Stimulated activated naive CD4-positive, alpha-beta T cell (primary cell): Measurements from ENCODE around the gene CREB3L2.
"Not testable (repeated sequence)": the region's sequence is repeated elsewhere in the genome, so short reads cannot be mapped to it uniquely, and the experiment has no call there.

ENCODE experiments used
- DNase-seq, 6 experiments: peaks; one replicate each; lab custom pipeline; 2025; lab: John Stamatoyannopoulos, UW

CREB3L2 gene

DNA sequence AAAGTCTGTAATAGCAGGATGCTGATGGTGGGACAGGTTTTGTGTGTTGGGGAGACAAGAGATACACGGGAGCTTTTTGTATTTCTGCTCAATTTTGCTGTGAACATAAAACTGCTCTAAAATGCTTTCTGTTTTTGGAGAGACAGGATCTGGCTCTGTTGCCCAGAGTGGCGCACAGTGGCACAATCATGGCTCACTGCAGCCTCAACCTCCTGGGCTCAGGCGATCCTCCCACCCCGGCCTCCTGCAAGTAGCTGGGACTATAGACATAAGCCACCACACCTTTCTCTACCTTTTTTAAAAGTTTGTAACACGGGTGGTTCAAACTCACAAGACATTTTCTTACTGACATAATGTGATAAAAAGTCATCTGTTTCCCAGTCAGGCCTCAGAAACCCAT lies 14.3 kb downstream of the CREB3L2 start:
- DNase-seq = no peak

DNA sequence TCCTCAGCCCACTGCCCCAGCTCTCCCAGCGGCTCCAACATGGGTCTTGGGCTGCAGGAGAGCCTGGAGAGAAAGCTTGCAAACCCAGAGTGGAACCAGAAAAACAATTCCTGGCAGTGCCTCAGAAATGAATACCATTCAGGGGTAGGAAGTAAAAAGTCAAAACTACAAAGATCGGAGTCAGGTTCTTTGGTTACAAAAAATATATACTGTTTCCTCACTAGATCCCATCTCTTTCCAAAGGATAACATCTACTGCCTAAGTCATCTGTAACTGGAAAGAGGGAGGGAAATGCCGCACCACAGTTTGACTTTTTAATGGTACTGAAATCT lies 14.9 kb downstream of the CREB3L2 start:
- no peak for DNase-seq

DNA sequence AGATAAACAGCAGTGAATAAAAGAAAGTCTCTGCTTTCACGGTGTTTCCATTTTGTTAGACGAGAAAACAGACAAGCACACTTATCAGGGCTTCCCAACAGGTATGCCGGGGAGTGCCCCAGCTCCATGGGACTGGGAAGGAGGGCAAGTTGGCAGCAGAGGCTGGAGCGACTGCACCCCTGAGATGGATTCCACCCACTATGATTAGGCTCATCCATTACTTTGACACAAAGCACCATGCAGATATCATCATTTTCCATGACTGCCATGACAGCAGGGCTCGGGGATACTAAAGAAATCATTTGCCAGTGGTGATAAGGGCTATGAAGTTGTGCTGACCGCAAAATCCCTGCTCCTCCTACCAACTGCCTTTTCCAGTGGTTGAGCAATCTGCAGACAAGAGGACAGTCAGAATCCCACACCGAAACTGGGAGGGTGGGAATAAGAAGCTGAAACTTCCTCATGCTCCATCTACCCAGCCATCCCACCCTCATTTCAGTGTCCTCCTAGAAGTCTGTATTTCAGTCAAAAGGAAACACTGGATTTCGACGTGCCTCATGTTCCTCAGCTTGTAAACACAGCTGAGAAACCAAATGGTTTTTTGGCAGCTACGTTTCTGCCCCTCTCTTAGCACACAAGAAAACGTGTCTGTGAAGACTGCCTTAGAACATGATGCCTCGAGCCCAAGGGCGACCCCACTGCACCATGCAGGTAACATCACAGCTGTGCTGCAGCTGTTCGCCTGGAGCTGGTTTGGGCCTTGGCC lies 15.5 kb downstream of the CREB3L2 start:
- no peak for DNase-seq

DNA sequence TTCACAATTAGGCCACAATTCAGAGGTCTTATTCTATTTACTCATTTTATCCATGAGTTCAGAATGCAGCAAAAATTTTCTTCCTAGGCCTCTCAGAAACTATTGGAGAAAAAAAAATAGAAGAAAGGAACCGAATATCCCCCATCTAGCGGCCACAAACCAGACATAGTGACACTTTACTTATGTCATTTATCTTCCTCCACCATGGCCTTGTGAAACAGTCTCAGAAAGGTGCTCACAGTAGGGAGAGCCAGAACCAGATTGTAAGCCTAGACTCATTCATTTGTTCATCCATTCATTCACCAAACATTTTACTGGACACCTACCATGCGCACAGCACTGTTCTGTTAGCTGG lies 16.0 kb downstream of the CREB3L2 start:
- no peak for DNase-seq

DNA sequence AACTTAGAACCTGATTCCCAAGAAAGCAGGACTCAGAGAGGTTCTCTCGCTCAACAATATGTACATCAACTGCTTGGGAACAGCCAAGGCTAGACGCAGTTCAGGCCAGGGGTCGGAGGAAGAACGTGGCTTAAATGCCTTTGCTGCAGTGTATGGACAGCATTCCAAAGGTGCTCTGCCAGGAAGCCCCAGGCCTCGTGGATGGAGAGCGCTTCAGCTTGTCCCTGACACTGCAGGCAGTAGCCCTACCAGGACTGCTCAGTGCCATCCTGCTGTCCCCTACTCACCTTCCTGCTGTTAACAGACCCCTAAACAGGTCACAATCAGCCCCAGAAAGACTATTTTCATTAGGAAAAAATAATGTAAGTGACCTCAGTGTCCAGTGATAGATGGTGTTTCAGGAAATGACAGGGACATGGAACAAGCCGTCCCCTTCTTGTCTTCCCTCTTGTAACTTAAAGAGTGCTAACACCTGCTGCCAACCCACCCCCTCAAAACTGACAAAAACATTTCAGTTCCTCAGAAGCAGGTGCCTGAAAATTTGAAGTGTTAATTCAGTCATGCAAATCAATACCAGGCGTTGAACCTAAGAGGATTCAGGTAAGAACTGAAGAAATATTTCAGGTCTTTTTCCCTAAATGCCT lies 16.5 kb downstream of the CREB3L2 start:
- no peak for DNase-seq

DNA sequence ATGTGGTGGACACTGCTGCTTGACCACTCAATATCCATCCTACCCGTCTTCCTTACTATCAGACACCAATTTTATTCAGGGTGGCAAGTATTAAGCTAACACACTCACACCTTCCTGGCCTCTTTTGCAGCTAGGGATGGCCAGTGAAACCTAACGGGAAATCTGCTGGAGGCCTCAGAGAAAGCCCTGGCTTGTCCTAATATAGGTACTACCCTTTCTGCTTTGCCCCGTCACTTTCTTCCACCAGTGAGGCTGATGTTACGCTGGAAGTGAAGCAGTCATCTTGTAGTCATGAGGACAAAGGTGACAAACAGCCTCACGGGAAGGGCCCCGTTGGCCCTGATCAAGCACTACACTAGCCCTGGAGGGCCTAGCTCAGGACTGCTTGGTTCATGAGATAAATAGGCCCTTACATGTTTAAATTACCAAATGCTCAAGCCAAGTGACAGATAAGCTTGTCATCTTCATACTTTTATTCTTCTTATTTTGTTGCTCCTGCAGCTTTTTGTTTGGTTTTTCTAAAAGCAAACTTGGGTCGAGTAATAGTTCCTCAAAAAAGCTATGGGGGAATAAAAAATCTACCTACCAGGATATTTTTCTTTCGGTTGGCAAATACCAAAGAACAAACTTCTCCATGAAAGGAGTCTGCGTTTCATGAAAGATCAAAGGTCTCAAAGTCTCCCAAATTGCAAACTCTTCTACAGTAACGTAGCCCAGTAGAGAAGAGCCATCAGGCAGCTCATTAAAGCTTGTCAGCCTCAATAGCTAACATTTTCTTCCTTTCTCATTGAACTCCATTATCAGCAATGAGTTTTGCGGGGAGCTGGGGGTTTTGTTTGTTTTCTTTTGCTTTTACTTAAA lies 17.5 kb downstream of the CREB3L2 start:
- no peak for DNase-seq

GRCh38 chr7:137983323-137984008 lies 18.4 kb downstream of the CREB3L2 start:
- DNase-seq = no peak

DNA sequence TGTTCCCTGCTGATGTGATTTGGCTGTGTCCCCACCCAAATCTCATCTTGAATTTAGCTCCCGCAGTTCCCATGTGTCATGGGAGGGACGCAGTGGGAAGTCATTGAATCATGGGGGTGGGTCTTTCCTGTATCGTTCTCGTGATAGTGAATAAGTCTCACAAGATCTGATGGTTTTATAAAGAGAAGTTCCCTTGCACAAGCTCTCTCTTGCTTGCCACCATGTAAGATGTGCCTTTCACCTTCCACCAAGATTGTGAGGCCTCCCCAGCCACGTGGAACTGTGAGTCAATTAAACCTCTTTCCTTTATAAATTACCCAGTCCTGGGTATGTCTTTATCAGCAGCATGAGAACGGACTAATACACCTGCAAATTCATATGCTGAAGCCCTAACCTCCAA lies 19.5 kb downstream of the CREB3L2 start:
- not testable (repeated sequence) for DNase-seq

GRCh38 chr7:137981668-137982067 lies 20.2 kb downstream of the CREB3L2 start:
- no peak for DNase-seq

GRCh38 chr7:137981175-137981574 lies 20.7 kb downstream of the CREB3L2 start:
- no peak for DNase-seq

DNA sequence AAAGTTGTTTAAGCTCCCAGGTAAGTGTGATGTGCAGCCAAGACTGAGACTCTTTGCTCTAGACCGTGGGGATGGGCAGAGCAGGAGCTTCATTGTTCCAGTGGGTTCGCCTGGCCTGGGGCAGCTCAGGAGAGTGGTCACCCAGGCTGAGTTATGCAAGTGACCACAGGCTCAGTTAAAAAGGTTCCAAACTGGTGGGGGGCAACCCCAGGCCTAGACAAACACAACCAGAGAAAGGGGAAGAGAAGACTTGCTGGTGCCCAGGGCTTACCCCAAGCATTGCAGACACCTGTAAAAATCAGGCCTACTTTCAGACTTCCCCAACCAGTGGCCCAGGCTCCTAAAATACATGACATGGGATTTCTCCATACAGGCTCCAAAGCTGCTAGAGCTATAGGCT lies 21.6 kb downstream of the CREB3L2 start:
- no peak for DNase-seq

- DNase-seq = no peak
Measured at GRCh38 chr7:137978464-137979237, 23.2 kb downstream of the CREB3L2 start.

GRCh38 chr7:137977173-137977572 lies 24.7 kb downstream of the CREB3L2 start:
- no peak for DNase-seq

GRCh38 chr7:137976696-137977095 lies 25.2 kb downstream of the CREB3L2 start:
- no peak for DNase-seq

GRCh38 chr7:137976232-137976631 lies 25.7 kb downstream of the CREB3L2 start:
- DNase-seq = no peak

- no peak for DNase-seq
Measured at GRCh38 chr7:137975768-137976167, 26.1 kb downstream of the CREB3L2 start.

DNA sequence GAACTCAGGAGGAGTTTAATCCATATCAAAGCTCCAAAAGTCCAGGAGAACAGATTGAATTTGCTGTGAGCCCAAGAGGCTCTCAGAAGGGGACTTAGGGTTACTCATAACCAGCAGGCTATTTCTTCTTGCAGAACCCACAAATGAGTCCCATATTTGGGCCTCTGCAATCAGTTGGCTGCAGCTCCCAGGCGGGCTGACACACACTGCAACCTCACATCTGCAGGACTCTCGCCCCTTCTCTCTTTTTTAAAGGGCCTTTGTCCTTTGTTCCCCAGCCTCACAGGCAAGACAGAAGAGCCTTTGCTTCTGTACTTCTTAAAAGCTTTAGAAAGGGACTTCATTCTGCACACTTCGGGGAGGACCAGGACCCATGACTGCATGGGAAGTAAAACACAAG lies 26.7 kb downstream of the CREB3L2 start:
- DNase-seq = no peak

- no peak for DNase-seq
Measured at GRCh38 chr7:137974766-137975165, 27.1 kb downstream of the CREB3L2 start.

- DNase-seq = no peak
Measured at GRCh38 chr7:137970253-137970975, 31.5 kb downstream of the CREB3L2 start.

DNA sequence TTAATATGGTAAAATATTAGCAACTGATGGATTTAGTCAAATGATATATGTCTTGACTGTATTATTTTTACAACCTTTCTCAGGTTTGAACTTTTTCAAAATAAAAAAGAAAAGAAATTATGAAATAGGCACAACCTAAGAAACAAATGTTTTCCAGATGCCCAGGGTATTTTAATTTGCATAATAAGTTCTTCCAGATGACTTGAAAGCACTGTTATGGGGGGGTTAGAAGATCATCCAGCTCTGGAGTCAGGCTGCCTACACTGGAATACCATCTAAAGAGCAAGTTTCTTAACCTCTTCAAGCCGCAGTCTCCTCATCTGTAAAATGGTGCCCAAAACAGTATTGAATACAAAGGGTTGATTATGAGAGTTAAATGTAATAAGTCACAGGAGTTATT lies 32.1 kb downstream of the CREB3L2 start:
- no peak for DNase-seq

GRCh38 chr7:137968890-137969289 lies 33.0 kb downstream of the CREB3L2 start:
- no peak for DNase-seq
